NCI-H748 (cell line): ENCODE data around the gene SPDL1.

Experiments used
- DNase-seq: peaks from one replicate; lab custom pipeline; 2025; ENCODE audit not compliant: unreplicated experiment; lab: John Stamatoyannopoulos, UW

The SPDL1 gene

GRCh38 chr5:169628892-169629291 lies 45.3 kb downstream of the SPDL1 start:
- DNase-seq, result no peak

GRCh38 chr5:169629847-169630548 lies 46.4 kb downstream of the SPDL1 start:
- no peak for DNase-seq

- DNase-seq, result no peak
Measured at GRCh38 chr5:169631360-169631759, 47.8 kb downstream of the SPDL1 start.

- no peak for DNase-seq
Measured at GRCh38 chr5:169632946-169633345, 49.4 kb downstream of the SPDL1 start.

- DNase-seq, result no peak
Measured at GRCh38 chr5:169634606-169635005, 51.0 kb downstream of the SPDL1 start.

- DNase-seq, result no peak
Measured at GRCh38 chr5:169635936-169636335, 52.4 kb downstream of the SPDL1 start.

GRCh38 chr5:169636477-169637084 lies 53.0 kb downstream of the SPDL1 start:
- no peak for DNase-seq

- DNase-seq, result no peak
Measured at GRCh38 chr5:169637085-169637548, 53.5 kb downstream of the SPDL1 start, which contains the start of gene DOCK2. Gene DOCK2, plus strand, starts transcription at chr5:169637275. Its CDS starts 52 bp downstream, at chr5:169637327.

- no peak for DNase-seq
Measured at GRCh38 chr5:169637549-169638121, 54.1 kb downstream of the SPDL1 start.

- DNase-seq, result peak; percentile 5
Measured at GRCh38 chr5:169641253-169641652, 57.7 kb downstream of the SPDL1 start.

GRCh38 chr5:169646856-169647255 lies 63.3 kb downstream of the SPDL1 start:
- no peak for DNase-seq

GRCh38 chr5:169647566-169647965 lies 64.0 kb downstream of the SPDL1 start:
- no peak for DNase-seq

- DNase-seq, result no peak
Measured at GRCh38 chr5:169648725-169649310, 65.2 kb downstream of the SPDL1 start.

- DNase-seq, result no peak
Measured at GRCh38 chr5:169649486-169649885, 65.9 kb downstream of the SPDL1 start.

GRCh38 chr5:169650701-169651331 lies 67.2 kb downstream of the SPDL1 start:
- no peak for DNase-seq

- no peak for DNase-seq
Measured at GRCh38 chr5:169651526-169651925, 68.0 kb downstream of the SPDL1 start.

- no peak for DNase-seq
Measured at GRCh38 chr5:169652057-169652456, 68.5 kb downstream of the SPDL1 start.

- no peak for DNase-seq
Measured at GRCh38 chr5:169653091-169653490, 69.5 kb downstream of the SPDL1 start.
